Type B pancreatic cell (in vitro differentiated cells): ENCODE measurements around the gene MSANTD7. TPM values are rescaled to one million over a fixed set of nuclear protein-coding genes. Genes with fewer than 3 reads are reported as not detected.

Source experiments
- DNase-seq: peaks from one replicate; pipeline ENCODE4 v3.0.0; 2021; ENCODE audit warnings: mixed read lengths; ENCODE audit not compliant: unreplicated experiment; ENCODE audit errors: extremely low spot score
- H3K27ac Mint-ChIP-seq: 2 replicates; pipeline ENCODE4 v1.8.0; 2021; ENCODE audit warnings: mild to moderate bottlenecking, mixed read lengths
- H3K27me3 Mint-ChIP-seq: 2 replicates; pipeline ENCODE4 v1.8.0; 2021; ENCODE audit warnings: mixed read lengths
- H3K36me3 Mint-ChIP-seq: 2 replicates; pipeline ENCODE4 v1.8.0; 2021; ENCODE audit warnings: mixed read lengths
- H3K4me1 Mint-ChIP-seq: one replicate; pipeline ENCODE4 v1.8.0; 2021; ENCODE audit warnings: mixed read lengths; ENCODE audit not compliant: unreplicated experiment
- H3K4me3 Mint-ChIP-seq: 2 replicates; pipeline ENCODE4 v1.8.0; 2021; ENCODE audit warnings: mild to moderate bottlenecking, mixed read lengths
- H3K9me3 Mint-ChIP-seq: 2 replicates; pipeline ENCODE4 v1.8.0; 2021; ENCODE audit warnings: mixed read lengths
- total RNA-seq: library from RNA; stranded (reverse); gene quantifications from 2 replicates; pipeline ENCODE4 v1.2.1, GENCODE V29; 2021; ENCODE audit warnings: low replicate concordance
- TF ChIP-seq, protein P1 (sequence below): fragments of 200-600 bp; sonication (generic); conservative IDR thresholded peaks from 2 replicates; pipeline ENCODE4 v1.5.0; 2021; ENCODE audit warnings: antibody characterized with exemption, mild to moderate bottlenecking

MSANTD7 gene
- total RNA-seq, 1 donor from 2014 or later, result 18.1 TPM

DNA sequence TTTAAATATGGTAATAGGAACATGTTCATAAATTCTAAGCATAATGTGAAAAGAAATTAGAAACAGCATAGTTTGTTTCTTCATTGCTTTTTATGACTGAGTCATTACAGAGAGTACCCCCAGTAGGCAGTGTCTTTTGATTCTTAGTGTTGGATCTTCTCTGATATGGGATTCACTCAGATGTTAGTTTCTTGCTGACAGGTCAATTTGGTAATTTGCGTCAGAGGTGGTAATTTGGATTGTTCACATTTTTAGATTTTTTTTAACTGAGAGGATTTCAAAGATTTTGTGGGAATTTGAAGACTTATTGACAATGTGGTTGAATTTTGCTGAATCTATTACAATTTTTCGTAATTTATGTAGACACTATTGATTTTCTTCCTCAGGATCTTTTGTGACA lies 2.1 kb downstream of the MSANTD7 start:
- peak overlapping the region; percentile 72 for H3K4me3 Mint-ChIP-seq
- TF ChIP-seq, protein P1, sequence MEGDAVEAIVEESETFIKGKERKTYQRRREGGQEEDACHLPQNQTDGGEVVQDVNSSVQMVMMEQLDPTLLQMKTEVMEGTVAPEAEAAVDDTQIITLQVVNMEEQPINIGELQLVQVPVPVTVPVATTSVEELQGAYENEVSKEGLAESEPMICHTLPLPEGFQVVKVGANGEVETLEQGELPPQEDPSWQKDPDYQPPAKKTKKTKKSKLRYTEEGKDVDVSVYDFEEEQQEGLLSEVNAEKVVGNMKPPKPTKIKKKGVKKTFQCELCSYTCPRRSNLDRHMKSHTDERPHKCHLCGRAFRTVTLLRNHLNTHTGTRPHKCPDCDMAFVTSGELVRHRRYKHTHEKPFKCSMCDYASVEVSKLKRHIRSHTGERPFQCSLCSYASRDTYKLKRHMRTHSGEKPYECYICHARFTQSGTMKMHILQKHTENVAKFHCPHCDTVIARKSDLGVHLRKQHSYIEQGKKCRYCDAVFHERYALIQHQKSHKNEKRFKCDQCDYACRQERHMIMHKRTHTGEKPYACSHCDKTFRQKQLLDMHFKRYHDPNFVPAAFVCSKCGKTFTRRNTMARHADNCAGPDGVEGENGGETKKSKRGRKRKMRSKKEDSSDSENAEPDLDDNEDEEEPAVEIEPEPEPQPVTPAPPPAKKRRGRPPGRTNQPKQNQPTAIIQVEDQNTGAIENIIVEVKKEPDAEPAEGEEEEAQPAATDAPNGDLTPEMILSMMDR, result no peak
- H3K36me3 Mint-ChIP-seq, result peaks cover 14% of the 10 kb centered on the region
- no peak for DNase-seq
- H3K4me1 Mint-ChIP-seq, result peaks cover 14% of the 10 kb centered on the region
- no peaks in the 10 kb centered on the region for H3K9me3 Mint-ChIP-seq
- H3K27ac Mint-ChIP-seq, result peak overlapping the region; percentile 33
- H3K27me3 Mint-ChIP-seq, result no peaks in the 10 kb centered on the region

DNA sequence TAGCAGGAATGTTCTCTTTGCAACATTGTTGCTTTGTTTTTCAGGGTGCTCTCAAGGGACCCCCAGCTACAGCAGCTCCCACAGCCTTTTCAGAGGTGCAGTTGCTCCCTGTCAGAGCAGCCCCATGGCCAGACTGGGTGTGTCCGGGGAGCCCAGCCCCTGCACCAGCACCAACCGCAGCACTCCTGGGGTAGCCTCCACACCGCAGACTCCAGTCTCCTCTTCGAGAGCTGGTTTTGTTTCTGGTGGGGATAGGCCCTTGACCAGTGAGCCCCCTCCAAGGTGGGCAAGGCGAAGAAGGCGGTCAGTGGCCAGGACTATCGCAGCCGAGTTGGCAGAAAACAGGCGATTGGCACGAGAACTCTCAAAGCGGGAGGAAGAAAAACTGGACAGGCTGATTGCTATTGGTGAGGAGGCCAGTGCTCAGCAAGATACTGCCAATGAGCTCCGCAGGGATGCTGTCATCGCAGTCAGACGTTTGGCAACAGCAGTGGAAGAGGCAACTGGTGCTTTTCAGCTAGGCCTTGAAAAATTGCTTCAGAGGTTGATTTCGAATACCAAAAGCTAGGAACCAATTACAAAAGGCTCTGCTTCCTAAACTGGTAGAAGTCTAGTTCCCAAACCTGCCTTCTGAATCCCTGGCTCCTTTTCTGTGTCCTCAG lies 5.4 kb downstream of the MSANTD7 start:
- H3K36me3 Mint-ChIP-seq, result peaks cover 21% of the 10 kb centered on the region
- DNase-seq, result no peak

DNA sequence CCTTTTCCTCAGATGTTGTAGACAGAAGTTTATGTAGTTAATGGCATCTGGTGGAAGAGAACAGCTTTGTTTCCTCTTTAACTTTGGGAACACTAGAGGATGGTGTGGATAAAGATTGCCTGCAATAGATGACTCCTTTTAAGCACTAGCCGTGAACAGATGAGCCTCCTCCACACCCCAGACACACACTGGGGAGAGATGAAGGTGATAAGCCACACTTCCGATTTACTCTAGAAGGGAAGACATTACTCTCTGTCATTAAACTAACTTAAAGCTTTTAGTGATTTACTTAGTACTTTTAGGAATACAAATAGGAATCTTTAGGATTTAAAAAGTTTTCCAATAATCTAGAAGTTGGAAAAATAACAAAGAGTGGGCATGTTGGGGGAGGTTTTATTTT lies 6.8 kb downstream of the MSANTD7 start:
- no peak overlapping the region for H3K27ac Mint-ChIP-seq
- no peak overlapping the region for H3K4me3 Mint-ChIP-seq
- H3K4me1 Mint-ChIP-seq, result no peaks in the 10 kb centered on the region
- H3K36me3 Mint-ChIP-seq, result peaks cover 17% of the 10 kb centered on the region
- no peaks in the 10 kb centered on the region for H3K27me3 Mint-ChIP-seq
- DNase-seq, result no peak
- TF ChIP-seq, protein P1, result no peak
- no peaks in the 10 kb centered on the region for H3K9me3 Mint-ChIP-seq

More for the DNA sequence above, 5.4 kb downstream of the MSANTD7 start:
- peaks cover 5% of the 10 kb centered on the region for H3K4me1 Mint-ChIP-seq
- TF ChIP-seq, protein P1, result no peak
- no peaks in the 10 kb centered on the region for H3K27me3 Mint-ChIP-seq
- no peak overlapping the region for H3K4me3 Mint-ChIP-seq
- no peaks in the 10 kb centered on the region for H3K9me3 Mint-ChIP-seq
- no peak overlapping the region for H3K27ac Mint-ChIP-seq

DNA sequence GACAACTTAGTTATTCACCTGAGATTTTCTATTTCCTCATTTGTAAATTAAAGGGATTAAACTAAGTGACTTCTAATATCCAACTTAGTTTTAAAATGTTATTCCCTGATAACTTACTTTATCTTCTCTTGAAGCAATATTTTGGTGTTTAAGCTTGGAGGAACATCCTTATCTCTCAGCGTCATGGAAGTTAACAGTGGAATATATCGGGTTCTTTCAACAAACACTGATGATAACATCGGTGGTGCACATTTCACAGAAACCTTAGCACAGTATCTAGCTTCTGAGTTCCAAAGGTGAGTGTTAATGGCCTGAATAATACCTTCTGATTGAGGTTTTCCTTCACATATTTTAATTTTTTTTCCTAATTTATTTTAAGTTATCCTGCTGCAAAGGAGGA lies 14.1 kb downstream of the MSANTD7 start:
- TF ChIP-seq, protein P1, result no peak
- Mint-ChIP-seq H3K27ac (no peak overlapping the region), H3K4me1 (no peaks in the 10 kb centered on the region), H3K9me3 (no peaks in the 10 kb centered on the region), H3K27me3 (no peaks in the 10 kb centered on the region), H3K36me3 (peaks cover 12% of the 10 kb centered on the region), H3K4me3 (no peak overlapping the region)
- no peak for DNase-seq

DNA sequence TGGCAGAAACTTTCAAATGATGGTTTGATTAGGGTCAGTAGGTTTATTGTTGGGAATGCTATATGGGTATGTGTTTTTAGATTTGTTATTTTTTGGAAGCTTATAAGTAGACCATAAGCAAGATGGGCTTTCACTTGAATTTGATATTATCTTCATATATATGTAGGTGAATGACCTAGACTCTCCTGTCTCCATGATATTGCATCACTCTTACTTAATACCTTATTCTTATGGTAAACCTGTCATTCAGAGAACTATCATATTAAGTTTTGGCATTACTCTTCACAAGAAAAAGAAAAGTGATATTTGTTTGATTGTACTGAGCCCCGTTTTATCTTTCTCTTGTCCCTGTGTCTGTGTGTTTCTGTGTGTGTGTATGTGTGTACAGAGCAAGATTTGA lies 17.3 kb downstream of the MSANTD7 start:
- DNase-seq, result no peak
- Mint-ChIP-seq H3K27me3 (no peaks in the 10 kb centered on the region), H3K36me3 (peaks cover 18% of the 10 kb centered on the region), H3K4me3 (no peak overlapping the region), H3K4me1 (no peaks in the 10 kb centered on the region), H3K9me3 (no peaks in the 10 kb centered on the region), H3K27ac (no peak overlapping the region)
- TF ChIP-seq, protein P1, result no peak
